Uterus (tissue), 4 donors: ENCODE measurements around the gene SCGB3A1. TPM values are rescaled to one million over a fixed set of nuclear protein-coding genes. Genes with fewer than 3 reads are reported as not detected.

Source experiments
- DNase-seq, 2 donors: peaks; one replicate each; pipeline ENCODE4 v3.0.0-alpha.2; 2019 to 2020
- H3K27ac ChIP-seq, 2 donors: fragments of 200-600 bp; sonication (generic); 1 replicate in 1 of 2; 2 replicates in 1 of 2; pipeline ENCODE4 v1.5.1; 2016 to 2018
- H3K27me3 ChIP-seq, 2 donors: fragments of 200-600 bp; sonication (generic); one replicate each; pipeline ENCODE4 v1.5.1; 2018 to 2019; ENCODE audit warnings: control low read depth in 1 of 2
- H3K36me3 ChIP-seq, 2 donors: fragments of 200-600 bp; sonication (generic); one replicate each; pipeline ENCODE4 v1.5.1; 2019; ENCODE audit warnings: control low read depth in 1 of 2
- H3K4me1 ChIP-seq, 2 donors: fragments of 200-600 bp; sonication (generic); one replicate each; pipeline ENCODE4 v1.5.1; 2018 to 2019; ENCODE audit warnings: control low read depth in 1 of 2
- H3K4me3 ChIP-seq, 2 donors: fragments of 200-600 bp; sonication (generic); 1 replicate in 1 of 2; 2 replicates in 1 of 2; pipeline ENCODE4 v1.5.1; 2018 to 2019; ENCODE audit warnings: mild to moderate bottlenecking in 1 of 2
- H3K9me3 ChIP-seq, 2 donors: fragments of 200-600 bp; sonication (generic); one replicate each; pipeline ENCODE4 v1.5.1; 2019; ENCODE audit warnings: control low read depth in 1 of 2
- POLR2A ChIP-seq, 2 donors: fragments of 450-650 bp; IDR thresholded peaks; one replicate each; pipeline ENCODE4 v1.6.1; 2016; ENCODE audit warnings: antibody characterized with exemption in 2 of 2, mild to moderate bottlenecking in 1 of 2, moderate library complexity in 1 of 2
- intact Hi-C: fragments of 100-400 bp; cut with DNase I; formaldehyde crosslinking; loops from one replicate; pipeline ENCODE4 v1.15.1; 2023; ENCODE audit warnings: low total_unique reads
- total RNA-seq, 4 donors: library from RNA; depleted of rRNA in 3 of 4; stranded (reverse); fragments of >200 nt in 3 of 4; gene quantifications; one replicate each; pipeline versions ENCODE4 v1.1.0 to v1.2.4, GENCODE V29; 2014 to 2023
- TF ChIP-seq, protein P1 (sequence below), 4 experiments: fragments of 200-600 bp in 2 of 4; fragments of 450-650 bp in 2 of 4; sonication (generic) in 2 of 4; IDR thresholded peaks; one replicate each; pipeline ENCODE4 v1.5.1; 2016 to 2019; ENCODE audit warnings: antibody characterized with exemption in 4 of 4, mild to moderate bottlenecking in 2 of 4, moderate library complexity in 1 of 4
- donor health status: DM: yes; HTN: yes; CAD: no.

Gene SCGB3A1
- total RNA-seq, 4 donors from 2014 or later: 0.98 TPM; not detected in 3

- intact Hi-C loops: no loop called here
These were observed 18.7 kb upstream of the SCGB3A1 start for GRCh38 chr5:180609817-180610550.

GRCh38 chr5:180609386-180609785 is 18.1 kb upstream of the SCGB3A1 start:
- no peak for DNase-seq
- H3K36me3 ChIP-seq: no peaks in the 10 kb centered on the region
- H3K27me3 ChIP-seq: no peaks in the 10 kb centered on the region
- H3K4me1 ChIP-seq: no peaks in the 10 kb centered on the region
- TF ChIP-seq, protein P1, sequence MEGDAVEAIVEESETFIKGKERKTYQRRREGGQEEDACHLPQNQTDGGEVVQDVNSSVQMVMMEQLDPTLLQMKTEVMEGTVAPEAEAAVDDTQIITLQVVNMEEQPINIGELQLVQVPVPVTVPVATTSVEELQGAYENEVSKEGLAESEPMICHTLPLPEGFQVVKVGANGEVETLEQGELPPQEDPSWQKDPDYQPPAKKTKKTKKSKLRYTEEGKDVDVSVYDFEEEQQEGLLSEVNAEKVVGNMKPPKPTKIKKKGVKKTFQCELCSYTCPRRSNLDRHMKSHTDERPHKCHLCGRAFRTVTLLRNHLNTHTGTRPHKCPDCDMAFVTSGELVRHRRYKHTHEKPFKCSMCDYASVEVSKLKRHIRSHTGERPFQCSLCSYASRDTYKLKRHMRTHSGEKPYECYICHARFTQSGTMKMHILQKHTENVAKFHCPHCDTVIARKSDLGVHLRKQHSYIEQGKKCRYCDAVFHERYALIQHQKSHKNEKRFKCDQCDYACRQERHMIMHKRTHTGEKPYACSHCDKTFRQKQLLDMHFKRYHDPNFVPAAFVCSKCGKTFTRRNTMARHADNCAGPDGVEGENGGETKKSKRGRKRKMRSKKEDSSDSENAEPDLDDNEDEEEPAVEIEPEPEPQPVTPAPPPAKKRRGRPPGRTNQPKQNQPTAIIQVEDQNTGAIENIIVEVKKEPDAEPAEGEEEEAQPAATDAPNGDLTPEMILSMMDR (IDR thresholded peaks at IDR 0.05): no peak
- no peak for TF ChIP-seq POLR2A (IDR thresholded peaks at IDR 0.05)
- H3K27ac ChIP-seq: no peak overlapping the region
- no peak overlapping the region for H3K4me3 ChIP-seq
- intact Hi-C loops: no loop called here
- no peaks in the 10 kb centered on the region for H3K9me3 ChIP-seq

More at GRCh38 chr5:180609817-180610550, 18.7 kb upstream of the SCGB3A1 start:
- Histone ChIP-seq H3K4me1 (no peaks in the 10 kb centered on the region), H3K36me3 (no peaks in the 10 kb centered on the region), H3K27ac (no peak overlapping the region), H3K27me3 (no peaks in the 10 kb centered on the region), H3K9me3 (no peaks in the 10 kb centered on the region), H3K4me3 (no peak overlapping the region)
- TF ChIP-seq, protein P1 (IDR thresholded peaks at IDR 0.05): no peak
- TF ChIP-seq POLR2A (IDR thresholded peaks at IDR 0.05): no peak
- no peak for DNase-seq

- no peaks in the 10 kb centered on the region for H3K27me3 ChIP-seq
- no peaks in the 10 kb centered on the region for H3K4me1 ChIP-seq
- H3K36me3 ChIP-seq: no peaks in the 10 kb centered on the region
- H3K27ac ChIP-seq: no peak overlapping the region
- H3K9me3 ChIP-seq: no peaks in the 10 kb centered on the region
- DNase-seq: no peak
- TF ChIP-seq, protein P1 (IDR thresholded peaks at IDR 0.05): no peak
- TF ChIP-seq POLR2A (IDR thresholded peaks at IDR 0.05): no peak
- intact Hi-C loops: no loop called here
- H3K4me3 ChIP-seq: no peak overlapping the region
These were observed 17.4 kb upstream of the SCGB3A1 start for GRCh38 chr5:180608572-180609310.

DNA sequence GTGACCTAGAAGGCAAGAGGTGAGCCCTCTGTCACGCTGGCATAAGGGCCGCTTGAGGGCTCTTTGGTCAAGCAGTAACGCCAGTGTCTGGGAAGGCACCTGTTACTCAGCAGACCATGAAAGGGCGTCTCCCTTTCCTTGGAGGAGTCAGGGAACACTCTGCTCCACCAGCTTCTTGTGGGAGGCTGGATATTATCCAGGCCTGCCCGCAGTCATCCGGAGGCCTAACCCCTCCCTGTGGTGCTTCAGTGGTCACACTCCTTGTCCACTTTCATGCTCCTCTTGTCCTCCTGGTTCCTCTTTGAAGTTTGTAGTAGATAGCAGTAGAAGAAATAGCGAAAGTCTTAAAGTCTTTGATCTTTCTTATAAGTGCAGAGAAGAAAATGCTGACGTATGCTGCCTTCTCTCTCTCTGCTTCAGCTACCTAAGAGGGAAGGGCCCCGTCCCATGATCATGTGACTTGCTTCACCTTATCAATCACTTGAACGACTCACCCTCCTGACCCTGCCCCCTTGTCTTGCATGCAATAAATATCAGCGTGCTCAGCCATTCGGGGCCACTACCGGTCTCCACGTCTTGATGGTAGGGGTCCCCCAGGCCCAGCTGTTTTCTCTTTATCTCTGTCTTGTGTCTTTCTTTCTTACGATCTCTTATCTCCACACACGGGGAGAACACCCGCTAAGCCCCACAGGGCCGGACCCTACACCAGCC is 16.7 kb upstream of the SCGB3A1 start:
- no peaks in the 10 kb centered on the region for H3K36me3 ChIP-seq
- no peak overlapping the region for H3K4me3 ChIP-seq
- intact Hi-C loops: no loop called here
- H3K27ac ChIP-seq: no peak overlapping the region
- no peaks in the 10 kb centered on the region for H3K4me1 ChIP-seq
- no peaks in the 10 kb centered on the region for H3K9me3 ChIP-seq
- DNase-seq: no peak
- TF ChIP-seq POLR2A (IDR thresholded peaks at IDR 0.05): no peak
- TF ChIP-seq, protein P1 (IDR thresholded peaks at IDR 0.05): no peak
- H3K27me3 ChIP-seq: no peaks in the 10 kb centered on the region
